ENCODE results near the gene CLEC2B. TPM values are rescaled to one million over a fixed set of nuclear protein-coding genes. Genes with fewer than 3 reads are reported as not detected.

CLEC2B gene
- polyA plus RNA-seq, 1 of the 3 experiments (the other 2 are of a cell fraction), result not detected

DNA sequence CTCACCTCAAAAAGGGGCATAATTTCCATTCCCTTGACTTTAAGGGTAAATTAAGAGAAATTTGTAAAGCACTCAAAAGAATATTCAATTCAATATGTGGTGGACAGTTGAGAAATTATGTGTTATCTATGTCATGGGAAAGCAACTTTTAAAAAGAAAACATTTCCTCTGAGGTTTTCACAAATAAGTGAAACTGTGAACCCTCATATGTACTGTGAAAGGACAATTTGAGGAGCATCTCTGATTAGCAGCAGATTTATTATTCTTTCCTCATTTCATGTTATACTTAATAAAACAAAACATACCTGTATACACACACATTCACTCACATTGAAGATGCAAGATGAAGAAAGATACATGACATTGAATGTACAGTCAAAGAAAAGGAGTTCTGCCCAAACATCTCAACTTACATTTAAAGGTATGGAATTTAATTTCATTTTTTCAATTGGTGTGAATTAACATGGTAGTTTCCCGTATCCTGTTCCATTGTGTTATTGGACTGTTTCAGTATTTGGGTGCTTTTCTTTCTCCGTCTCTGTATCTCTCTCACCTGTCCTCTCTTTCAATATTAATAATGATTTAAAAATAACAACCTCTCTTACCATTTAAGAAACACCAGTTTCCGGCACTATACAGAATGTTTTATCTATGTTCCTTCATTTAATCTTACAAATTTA lies 41.8 kb downstream of the CLEC2B start, which contains the start of gene KLRF1:
Gene KLRF1 (plus strand): TSS at position 273 of the 680 bp plus-strand sequence. CDS start 64 bp downstream, at position 337.
- TF ChIP-seq, protein P1, sequence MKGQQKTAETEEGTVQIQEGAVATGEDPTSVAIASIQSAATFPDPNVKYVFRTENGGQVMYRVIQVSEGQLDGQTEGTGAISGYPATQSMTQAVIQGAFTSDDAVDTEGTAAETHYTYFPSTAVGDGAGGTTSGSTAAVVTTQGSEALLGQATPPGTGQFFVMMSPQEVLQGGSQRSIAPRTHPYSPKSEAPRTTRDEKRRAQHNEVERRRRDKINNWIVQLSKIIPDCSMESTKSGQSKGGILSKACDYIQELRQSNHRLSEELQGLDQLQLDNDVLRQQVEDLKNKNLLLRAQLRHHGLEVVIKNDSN (IDR thresholded peaks at IDR 0.05; ENCODE audit: borderline replicate concordance, low read depth), result no peak
- no peak within 1 kb of the TSS for H3K9ac ChIP-seq
- ChIA-PET POLR2A (no interaction called here), CTCF (no interaction called here)
- no peak within 1 kb of the TSS for H3K4me2 ChIP-seq
- H3K36me3 ChIP-seq (replicated peaks in 1 of 2; ENCODE audit: control insufficient read depth in 1 of 2, insufficient read depth in 2 of 2, low read length in 1 of 2), result no peaks in the 10 kb centered on the region
- H3K27me3 ChIP-seq (ENCODE audit: insufficient read depth), result no peaks in the 10 kb centered on the region; the same call in 1 of the 2 replicates
- WGBS (ENCODE audit: low lambda C conversion rate), result 15% methylated on average over 3 of the region's 3 CpGs
- H3K9me2 ChIP-seq, result no peaks in the 10 kb centered on the region
- no peaks in the 10 kb centered on the region for H3K79me2 ChIP-seq (ENCODE audit: insufficient read depth)
- H2AFZ ChIP-seq (ENCODE audit: low read depth), result no peak within 1 kb of the TSS
- H3K27ac ChIP-seq (ENCODE audit: low read depth in 2 of 2, low read length in 1 of 2), result no peak within 1 kb of the TSS
- no peaks in the 10 kb centered on the region for H4K20me1 ChIP-seq (ENCODE audit: insufficient read depth)
- no peak for DNase-seq
- no peaks in the 10 kb centered on the region for H3K9me3 ChIP-seq
- H3F3A ChIP-seq (replicated peaks; ENCODE audit: insufficient read depth), result no peaks in the 10 kb centered on the region
- no peaks in the 10 kb centered on the region for H3K4me1 ChIP-seq (ENCODE audit: control insufficient read depth in 1 of 2, insufficient read depth in 2 of 2, low read depth in 1 of 2, low read length in 1 of 2)
- H3K4me3 ChIP-seq (ENCODE audit: low read depth in 2 of 2, low read length in 1 of 2), result no peak within 1 kb of the TSS

DNA sequence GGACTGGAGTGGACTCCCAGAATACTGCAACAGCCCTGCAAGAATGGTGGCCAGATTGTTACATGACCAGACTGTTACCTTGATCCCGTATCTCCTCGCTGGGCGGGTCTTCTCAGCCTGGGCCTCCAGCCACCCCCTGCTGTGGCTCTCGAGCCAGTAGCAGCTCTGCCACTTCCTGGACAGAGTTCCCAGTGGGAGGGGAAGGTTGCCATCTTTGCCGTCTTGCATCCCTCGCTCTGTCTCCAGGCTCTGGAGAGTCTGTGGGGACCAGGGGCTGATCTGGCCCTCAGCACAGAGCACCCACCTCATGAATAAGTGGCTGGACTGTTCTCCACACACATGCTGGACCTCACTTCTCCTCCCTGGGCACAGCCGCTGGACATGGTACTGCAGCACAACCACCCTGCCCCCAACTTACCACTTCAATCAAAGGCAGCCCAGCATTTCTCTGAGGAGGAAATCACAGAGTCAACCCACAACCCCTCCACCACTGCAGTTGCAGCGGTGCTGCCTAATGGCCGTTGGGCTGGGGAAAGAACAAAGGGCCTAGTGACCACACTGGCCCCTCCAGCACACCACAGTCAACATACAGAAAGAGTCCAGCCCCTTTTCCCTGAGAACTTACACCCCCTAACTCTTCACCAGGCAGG lies 48.7 kb downstream of the CLEC2B start:
- Histone ChIP-seq H3K4me1 (ENCODE audit: control insufficient read depth in 1 of 2, insufficient read depth in 2 of 2, low read depth in 1 of 2, low read length in 1 of 2) (no peaks in the 10 kb centered on the region), H4K20me1 (ENCODE audit: insufficient read depth) (no peaks in the 10 kb centered on the region), H3K4me2 (no peak overlapping the region), H3K4me3 (ENCODE audit: low read depth in 2 of 2, low read length in 1 of 2) (no peak overlapping the region), H3K27me3 (ENCODE audit: insufficient read depth) (peaks cover 13% of the 10 kb centered on the region; the same call in 1 of the 2 replicates), H3K27ac (ENCODE audit: low read depth in 2 of 2, low read length in 1 of 2) (no peak overlapping the region), H3K79me2 (ENCODE audit: insufficient read depth) (no peaks in the 10 kb centered on the region), H3K9me2 (no peaks in the 10 kb centered on the region), H3K9me3 (no peaks in the 10 kb centered on the region), H3F3A (replicated peaks; ENCODE audit: insufficient read depth) (no peaks in the 10 kb centered on the region), H3K36me3 (replicated peaks in 1 of 2; ENCODE audit: control insufficient read depth in 1 of 2, insufficient read depth in 2 of 2, low read length in 1 of 2) (no peaks in the 10 kb centered on the region), H2AFZ (ENCODE audit: low read depth) (no peak overlapping the region), H3K9ac (no peak overlapping the region)
- ChIA-PET POLR2A (no interaction called here), CTCF (no interaction called here)
- TF ChIP-seq, protein P1 (IDR thresholded peaks at IDR 0.05; ENCODE audit: borderline replicate concordance, low read depth), result no peak
- TF ChIP-seq, protein P2, sequence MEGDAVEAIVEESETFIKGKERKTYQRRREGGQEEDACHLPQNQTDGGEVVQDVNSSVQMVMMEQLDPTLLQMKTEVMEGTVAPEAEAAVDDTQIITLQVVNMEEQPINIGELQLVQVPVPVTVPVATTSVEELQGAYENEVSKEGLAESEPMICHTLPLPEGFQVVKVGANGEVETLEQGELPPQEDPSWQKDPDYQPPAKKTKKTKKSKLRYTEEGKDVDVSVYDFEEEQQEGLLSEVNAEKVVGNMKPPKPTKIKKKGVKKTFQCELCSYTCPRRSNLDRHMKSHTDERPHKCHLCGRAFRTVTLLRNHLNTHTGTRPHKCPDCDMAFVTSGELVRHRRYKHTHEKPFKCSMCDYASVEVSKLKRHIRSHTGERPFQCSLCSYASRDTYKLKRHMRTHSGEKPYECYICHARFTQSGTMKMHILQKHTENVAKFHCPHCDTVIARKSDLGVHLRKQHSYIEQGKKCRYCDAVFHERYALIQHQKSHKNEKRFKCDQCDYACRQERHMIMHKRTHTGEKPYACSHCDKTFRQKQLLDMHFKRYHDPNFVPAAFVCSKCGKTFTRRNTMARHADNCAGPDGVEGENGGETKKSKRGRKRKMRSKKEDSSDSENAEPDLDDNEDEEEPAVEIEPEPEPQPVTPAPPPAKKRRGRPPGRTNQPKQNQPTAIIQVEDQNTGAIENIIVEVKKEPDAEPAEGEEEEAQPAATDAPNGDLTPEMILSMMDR (IDR thresholded peaks at IDR 0.05), result no peak
- TF ChIP-seq, protein P3, sequence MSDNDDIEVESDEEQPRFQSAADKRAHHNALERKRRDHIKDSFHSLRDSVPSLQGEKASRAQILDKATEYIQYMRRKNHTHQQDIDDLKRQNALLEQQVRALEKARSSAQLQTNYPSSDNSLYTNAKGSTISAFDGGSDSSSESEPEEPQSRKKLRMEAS (IDR thresholded peaks at IDR 0.05; ENCODE audit: low read depth), result no peak
- no peak for TF ChIP-seq FOXJ3 (CRISPR knock-in tag; IDR thresholded peaks at IDR 0.05)
- no peak for TF ChIP-seq MEF2A (IDR thresholded peaks at IDR 0.05; ENCODE audit: borderline replicate concordance, low read depth)
- TF ChIP-seq NFIC (IDR thresholded peaks at IDR 0.05; ENCODE audit: borderline replicate concordance), result no peak
- TF ChIP-seq POLR2AphosphoS5 (IDR thresholded peaks at IDR 0.05; ENCODE audit: low read depth, low read length), result no peak
- TF ChIP-seq, protein P4, sequence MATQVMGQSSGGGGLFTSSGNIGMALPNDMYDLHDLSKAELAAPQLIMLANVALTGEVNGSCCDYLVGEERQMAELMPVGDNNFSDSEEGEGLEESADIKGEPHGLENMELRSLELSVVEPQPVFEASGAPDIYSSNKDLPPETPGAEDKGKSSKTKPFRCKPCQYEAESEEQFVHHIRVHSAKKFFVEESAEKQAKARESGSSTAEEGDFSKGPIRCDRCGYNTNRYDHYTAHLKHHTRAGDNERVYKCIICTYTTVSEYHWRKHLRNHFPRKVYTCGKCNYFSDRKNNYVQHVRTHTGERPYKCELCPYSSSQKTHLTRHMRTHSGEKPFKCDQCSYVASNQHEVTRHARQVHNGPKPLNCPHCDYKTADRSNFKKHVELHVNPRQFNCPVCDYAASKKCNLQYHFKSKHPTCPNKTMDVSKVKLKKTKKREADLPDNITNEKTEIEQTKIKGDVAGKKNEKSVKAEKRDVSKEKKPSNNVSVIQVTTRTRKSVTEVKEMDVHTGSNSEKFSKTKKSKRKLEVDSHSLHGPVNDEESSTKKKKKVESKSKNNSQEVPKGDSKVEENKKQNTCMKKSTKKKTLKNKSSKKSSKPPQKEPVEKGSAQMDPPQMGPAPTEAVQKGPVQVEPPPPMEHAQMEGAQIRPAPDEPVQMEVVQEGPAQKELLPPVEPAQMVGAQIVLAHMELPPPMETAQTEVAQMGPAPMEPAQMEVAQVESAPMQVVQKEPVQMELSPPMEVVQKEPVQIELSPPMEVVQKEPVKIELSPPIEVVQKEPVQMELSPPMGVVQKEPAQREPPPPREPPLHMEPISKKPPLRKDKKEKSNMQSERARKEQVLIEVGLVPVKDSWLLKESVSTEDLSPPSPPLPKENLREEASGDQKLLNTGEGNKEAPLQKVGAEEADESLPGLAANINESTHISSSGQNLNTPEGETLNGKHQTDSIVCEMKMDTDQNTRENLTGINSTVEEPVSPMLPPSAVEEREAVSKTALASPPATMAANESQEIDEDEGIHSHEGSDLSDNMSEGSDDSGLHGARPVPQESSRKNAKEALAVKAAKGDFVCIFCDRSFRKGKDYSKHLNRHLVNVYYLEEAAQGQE (IDR thresholded peaks at IDR 0.05; ENCODE audit: low read depth, low read length), result no peak
- TF ChIP-seq, protein P5, sequence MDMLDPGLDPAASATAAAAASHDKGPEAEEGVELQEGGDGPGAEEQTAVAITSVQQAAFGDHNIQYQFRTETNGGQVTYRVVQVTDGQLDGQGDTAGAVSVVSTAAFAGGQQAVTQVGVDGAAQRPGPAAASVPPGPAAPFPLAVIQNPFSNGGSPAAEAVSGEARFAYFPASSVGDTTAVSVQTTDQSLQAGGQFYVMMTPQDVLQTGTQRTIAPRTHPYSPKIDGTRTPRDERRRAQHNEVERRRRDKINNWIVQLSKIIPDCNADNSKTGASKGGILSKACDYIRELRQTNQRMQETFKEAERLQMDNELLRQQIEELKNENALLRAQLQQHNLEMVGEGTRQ (IDR thresholded peaks at IDR 0.05; ENCODE audit: borderline replicate concordance, low read depth, low read length), result no peak
- no peak for TF ChIP-seq YY1 (IDR thresholded peaks at IDR 0.05; ENCODE audit: low read depth)
- no peak for DNase-seq
- 8% methylated on average over 8 of the region's 9 CpGs for whole genome bisulfite sequencing (ENCODE audit: low lambda C conversion rate)

All from SK-N-SH (cell line).